SW480 (cell line): ENCODE results near the gene CARD9.
A peak's percentile ranks its signal among the peaks of the same experiment; 100 is the strongest.

Source experiments
- DNase-seq: peaks from one replicate; pipeline ENCODE4 v3.0.0-alpha.2; 2016; ENCODE audit warnings: low spot score

Gene CARD9

GRCh38 chr9:136335296-136336155, 37.9 kb downstream of the CARD9 start:
- DNase-seq: no peak

GRCh38 chr9:136334541-136334940, 38.9 kb downstream of the CARD9 start:
- DNase-seq: no peak

GRCh38 chr9:136333486-136333885, 40.0 kb downstream of the CARD9 start:
- DNase-seq: no peak

- DNase-seq: no peak
These were observed 40.4 kb downstream of the CARD9 start for GRCh38 chr9:136333045-136333444.

DNA sequence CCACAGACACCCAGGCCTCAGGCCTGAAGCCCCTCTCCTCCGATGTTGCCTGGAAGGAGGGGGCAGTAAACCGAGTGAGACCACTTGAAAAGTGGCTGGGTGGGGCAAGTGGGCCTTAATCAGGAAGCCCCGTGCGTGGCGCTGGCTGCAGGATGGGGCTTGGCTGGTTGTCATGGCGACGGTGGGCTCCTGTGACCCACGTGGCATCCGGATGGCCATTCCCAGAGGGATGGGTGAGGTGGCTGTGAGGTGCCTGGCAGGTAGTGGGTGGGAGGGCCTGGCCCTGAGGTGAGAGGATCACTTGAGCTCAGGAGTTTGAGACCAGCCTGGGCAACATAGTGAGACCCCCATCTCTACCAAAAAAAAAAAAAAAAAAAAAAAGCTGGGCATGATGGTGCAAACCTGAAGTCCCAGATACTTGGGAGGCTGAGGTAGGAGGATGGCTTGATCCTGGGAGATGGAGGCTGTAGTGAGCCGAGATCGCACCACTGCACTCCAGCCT, 40.9 kb downstream of the CARD9 start:
- DNase-seq: no peak

DNA sequence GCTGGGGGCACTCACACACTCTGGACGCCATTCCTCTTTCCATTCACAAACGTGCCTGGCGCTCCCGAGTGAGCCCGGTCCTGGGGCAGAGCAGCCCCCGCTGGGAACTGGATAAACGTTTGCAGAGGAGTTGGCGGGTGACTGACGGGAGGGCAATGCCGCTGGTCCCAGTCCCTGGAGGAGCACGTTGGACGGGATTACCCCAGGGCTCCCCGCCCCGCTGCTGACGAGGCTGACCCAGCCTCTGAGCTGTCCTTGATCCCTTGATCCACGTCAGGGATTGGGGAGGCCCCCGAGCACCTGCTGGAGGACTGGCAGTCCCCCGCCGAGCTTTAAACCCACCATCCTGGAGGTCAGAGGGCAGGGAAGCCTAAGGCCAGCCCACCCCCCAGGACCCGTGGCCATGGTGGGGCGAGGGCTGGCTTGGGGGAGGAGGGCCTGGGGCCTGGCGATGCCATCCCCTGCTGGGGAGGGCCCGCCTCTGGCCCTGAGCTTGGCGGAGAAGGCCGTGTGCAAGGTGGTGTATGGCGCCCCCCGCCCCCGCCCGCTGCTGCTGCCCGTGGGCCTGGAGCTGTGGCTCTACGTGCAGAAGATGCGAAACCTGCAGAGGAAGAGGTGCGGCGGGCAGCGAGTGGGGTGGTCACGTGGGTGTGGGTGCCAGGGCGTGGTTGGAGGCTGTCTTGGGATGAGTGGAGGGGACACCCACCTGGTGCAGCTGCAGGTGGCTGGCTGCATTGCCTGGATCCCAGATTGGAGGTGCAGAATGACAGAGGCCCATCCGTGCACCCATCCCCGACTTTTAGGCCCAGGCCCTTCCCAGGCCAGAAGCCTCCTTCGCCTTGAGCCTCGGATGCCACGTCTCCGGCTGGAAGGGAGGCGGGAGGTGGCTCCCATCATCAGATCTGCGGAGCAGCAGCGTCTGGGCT, 41.6 kb downstream of the CARD9 start:
- DNase-seq: no peak

DNA sequence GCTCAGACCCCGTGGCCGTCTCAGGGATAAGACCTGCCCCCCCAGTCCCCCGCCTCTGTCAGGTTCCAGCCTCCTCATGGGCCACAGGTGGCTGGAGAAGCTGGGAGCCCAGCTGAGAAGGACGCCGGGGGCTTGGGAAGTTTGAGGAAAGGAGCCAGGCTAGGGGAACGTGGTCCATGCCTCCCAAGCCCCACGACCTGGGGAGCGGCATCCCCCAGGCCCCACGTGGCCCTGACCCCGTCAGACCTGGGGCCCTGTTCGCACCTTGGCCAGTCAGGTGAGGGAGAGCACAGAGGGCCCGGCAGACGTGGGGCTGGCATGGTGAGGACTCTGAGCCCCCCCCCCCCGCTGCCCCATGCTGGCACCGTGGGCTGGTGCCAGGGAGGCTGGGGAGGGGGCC, 42.4 kb downstream of the CARD9 start:
- DNase-seq: no peak

GRCh38 chr9:136330406-136330990, 43.0 kb downstream of the CARD9 start:
- no peak for DNase-seq

DNA sequence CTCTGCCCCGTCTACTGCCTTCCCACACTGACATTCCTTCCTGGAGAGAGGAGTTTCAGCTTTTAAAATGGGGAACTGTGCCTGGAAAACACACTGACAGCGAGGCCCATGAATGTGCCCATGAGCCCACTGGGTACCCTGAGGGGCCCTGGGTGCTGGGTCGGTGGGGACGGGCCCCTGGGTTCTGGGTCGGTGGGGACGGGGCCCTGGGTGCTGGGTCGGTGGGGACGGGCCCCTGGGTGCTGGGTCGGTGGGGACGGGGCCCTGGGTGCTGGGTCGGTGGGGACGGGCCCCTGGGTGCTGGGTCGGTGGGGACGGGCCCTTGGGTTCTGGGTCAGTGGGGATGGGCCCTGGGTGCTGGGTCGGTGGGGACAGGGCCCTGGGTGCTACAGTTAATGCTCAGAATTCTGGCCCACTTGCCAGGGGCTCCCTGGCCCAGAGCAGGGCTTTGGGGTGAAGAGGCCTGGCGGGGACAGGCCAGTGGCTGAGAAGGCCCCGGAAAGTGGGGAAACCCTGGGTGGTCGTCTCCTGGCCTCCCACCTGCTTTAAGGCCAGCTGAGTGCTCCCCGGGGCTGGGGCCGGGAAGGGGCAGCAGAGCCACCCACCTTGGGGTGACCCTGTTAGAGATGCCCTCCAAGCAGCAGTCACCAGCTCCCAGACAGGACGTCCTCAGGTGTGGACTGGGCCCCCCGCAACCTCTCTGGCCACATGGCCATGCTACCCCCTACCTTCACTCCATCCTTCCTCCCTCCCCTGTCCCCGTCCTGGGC, 43.6 kb downstream of the CARD9 start:
- DNase-seq: no peak

DNA sequence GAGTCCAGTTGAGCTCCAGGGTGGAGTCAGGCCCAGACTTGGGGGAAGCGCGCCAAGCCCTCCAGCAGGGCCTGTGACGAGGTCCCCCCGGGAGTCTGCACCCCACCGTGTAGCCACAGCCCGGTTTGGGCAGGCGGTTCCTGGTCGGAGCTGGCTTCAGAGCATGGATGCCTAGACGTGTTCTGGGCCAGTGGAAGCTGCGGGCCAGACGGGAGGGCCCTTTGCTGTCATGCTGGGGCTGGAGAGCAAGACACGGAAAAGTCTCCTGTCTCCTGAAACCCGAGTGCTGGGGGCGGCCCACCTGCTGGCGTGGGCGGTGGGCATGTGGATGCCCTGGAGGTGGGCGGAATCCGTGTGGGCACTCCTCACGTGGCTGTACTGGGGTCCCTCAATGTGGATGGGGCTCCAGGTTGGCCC, 44.2 kb downstream of the CARD9 start:
- DNase-seq: no peak

- no peak for DNase-seq
These were observed 44.8 kb downstream of the CARD9 start for GRCh38 chr9:136328622-136329041.

GRCh38 chr9:136328011-136328621, 45.4 kb downstream of the CARD9 start:
- DNase-seq: peak; percentile 67

DNA sequence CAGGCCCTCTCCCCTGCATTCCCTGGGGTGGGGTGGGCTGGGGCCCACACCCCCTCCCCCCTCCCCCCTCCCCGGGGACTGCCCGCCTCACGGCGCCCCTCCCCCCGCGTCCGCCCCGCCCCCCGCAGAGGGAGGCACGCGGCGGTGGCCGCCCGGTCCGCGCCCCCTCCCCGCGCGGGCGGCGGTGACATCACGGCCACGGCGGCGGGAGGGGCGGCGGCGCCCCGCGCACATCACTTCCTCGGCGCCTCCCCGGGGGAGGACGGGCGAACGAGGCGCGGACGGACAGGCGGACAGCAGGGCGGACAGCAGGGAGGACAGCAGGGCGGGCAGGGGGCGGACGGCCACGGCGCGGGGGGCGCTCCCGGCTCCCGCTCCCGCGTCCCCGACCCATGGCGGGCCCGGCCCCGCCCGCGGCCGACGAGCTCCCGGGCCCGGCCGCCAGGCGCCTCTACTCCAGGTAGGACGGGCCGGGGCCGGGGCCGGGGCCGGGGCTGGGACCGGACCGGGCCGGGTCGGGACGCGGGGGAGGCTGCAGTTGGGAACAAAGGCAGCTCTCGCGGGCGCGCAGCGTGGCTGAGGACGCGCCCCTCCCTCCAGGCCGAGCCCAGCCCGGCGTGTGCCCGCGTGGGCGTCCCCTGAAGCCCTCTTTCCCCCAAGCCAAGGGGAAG, 46.0 kb downstream of the CARD9 start, which contains the start of gene GPSM1:
Gene GPSM1, plus strand, starts transcription at position 236 of the 671 bp plus-strand sequence. Its CDS starts 157 bp downstream, at position 393.
- no peak for DNase-seq

- no peak for DNase-seq
These were observed 46.6 kb downstream of the CARD9 start for GRCh38 chr9:136326761-136327303.

- no peak for DNase-seq
These were observed 47.3 kb downstream of the CARD9 start for GRCh38 chr9:136326061-136326760.

DNA sequence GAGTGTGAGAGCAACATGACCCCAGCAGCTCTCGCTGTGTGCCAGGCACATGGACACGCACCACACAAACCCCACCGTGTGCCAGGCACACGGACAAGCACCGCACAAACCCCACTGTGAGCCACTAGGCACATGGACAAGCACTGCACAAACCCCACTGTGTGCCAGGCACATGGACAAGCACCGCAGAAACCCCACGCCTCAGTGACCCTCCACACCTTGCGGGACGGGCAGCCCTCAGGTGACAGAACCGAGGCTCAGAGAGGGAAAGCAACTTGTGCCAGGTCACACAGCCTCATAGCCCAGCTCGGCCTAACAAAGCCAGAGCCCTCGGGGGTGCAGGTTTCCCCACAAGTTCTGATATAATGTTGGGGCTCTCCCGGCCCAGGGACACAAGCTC, 48.1 kb downstream of the CARD9 start:
- no peak for DNase-seq

DNA sequence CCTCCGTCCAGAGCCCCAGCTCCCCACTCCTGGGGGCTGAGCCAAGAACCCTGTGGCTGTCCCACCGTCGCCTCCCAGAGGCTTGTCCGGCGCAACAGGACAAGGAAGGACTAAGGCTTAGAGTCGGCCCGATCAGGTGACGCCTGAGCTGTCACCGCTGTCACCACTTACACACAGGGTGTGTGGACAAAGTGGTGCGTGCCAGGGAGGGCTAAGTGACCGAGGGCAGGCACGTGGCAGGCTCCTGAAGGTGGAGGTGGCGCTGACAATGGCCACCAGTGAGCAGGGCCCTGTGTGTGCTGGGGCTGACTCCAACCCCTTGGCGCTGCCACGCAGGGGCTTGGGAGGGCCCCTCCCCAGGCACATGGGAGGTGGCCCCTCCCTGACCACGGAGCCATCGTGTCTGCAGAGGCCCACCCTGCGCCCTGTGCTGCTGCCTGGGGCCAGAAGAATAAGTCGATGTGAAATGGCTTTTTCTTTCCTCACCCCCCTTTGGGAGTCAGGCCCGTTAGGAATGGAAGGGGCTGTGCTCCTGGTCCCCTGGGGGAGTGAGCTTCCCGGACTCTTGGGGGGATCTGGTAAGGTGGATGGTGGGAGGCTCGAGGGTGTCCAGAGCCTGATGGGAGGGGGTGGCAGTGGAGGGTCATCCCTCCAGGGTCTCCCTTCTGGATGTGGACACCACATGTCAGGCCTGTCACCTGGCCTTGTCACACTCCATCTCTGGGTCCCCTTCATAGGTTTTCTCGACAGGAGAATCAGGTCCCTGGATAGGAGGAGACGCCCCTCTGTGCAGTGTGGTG, 48.8 kb downstream of the CARD9 start:
- DNase-seq: no peak

GRCh38 chr9:136323371-136323789, 50.1 kb downstream of the CARD9 start:
- peak; percentile 49 for DNase-seq
